ENCODE data around the gene TPRG1L. TPM values are rescaled to one million over a fixed set of nuclear protein-coding genes. Genes with fewer than 3 reads are reported as not detected.

The TPRG1L gene
- total and polyA plus RNA-seq, 10 of the 15 experiments (the other 5 are each of a cell fraction or from before 2014, with no cell fraction given) = 1.5 to 16.5 (median 8.0) TPM

DNA sequence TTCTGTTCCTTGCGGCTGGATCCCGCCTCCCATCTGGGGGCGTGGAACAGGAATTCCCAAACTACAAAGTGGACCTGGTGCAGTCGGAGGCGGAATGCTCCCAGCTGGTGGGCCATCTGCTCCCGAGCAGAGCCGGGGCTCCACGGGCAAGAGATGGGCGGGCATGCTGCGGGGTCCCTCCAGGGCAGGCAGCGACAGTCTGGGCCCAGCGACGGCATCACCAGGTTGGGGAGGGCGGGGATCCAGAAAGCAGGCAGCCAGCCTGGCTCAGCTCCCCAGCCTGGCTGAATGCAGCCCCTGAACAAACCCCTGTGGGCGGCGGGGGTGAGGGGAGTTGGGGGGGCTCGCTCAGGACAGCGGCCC is 17.1 kb upstream of the TPRG1L start:
- WGBS (ENCODE audit: insufficient coverage, insufficient replicate concordance, low lambda C conversion rate, missing lambda C conversion rate) = 37% methylated on average over 11 of the region's 18 CpGs
- Histone ChIP-seq H3K79me2 (ENCODE audit: control insufficient read depth, insufficient read depth, low read length) (no peaks in the 10 kb centered on the region), H3K27me3 (replicated peaks in 1 of 2; ENCODE audit: control insufficient read depth in 2 of 2, insufficient read depth in 2 of 2, low read length in 1 of 2) (peaks cover 2 to 8% of the 10 kb centered on the region in 2 experiments; a peak in 3 of 4 replicates), H3K36me3 (ENCODE audit: control insufficient read depth in 2 of 2, insufficient read depth in 2 of 2, low read length in 1 of 2) (no peaks in the 10 kb centered on the region), H3K9ac (ENCODE audit: control insufficient read depth, insufficient read depth, low read length) (no peak overlapping the region), H3K4me2 (ENCODE audit: control insufficient read depth, insufficient read depth) (no peak overlapping the region), H3K4me1 (ENCODE audit: control insufficient read depth, insufficient read depth, low read length) (no peaks in the 10 kb centered on the region), H4K20me1 (ENCODE audit: control insufficient read depth, insufficient read depth) (no peaks in the 10 kb centered on the region), H3K9me3 (replicated peaks; ENCODE audit: control insufficient read depth, insufficient read depth, low read length) (no peaks in the 10 kb centered on the region), H3K27ac (ENCODE audit: control insufficient read depth, insufficient read depth) (no peak overlapping the region), H2AFZ (ENCODE audit: control insufficient read depth, low read depth, low read length) (no peak overlapping the region), H3K4me3 (no peak overlapping the region)
- ChIA-PET RAD21 (ENCODE audit: unreplicated experiment) (interaction anchor here (0.8 kb wide), 1 partner anchor 11 kb away, joined by 3 read pairs; no protein-coding TSS in a partner anchor), POLR2A (no interaction called here), SMC1A (ENCODE audit: uncharacterized antibody, unreplicated experiment) (no interaction called here), CTCF (interaction anchor here (0.6 kb wide), 1 partner anchor 121 kb away, joined by 3 read pairs; no protein-coding TSS in a partner anchor)
- no peak for FAIRE-seq
- TF ChIP-seq MYC (IDR thresholded peaks at IDR 0.05; ENCODE audit: insufficient read depth, insufficient read length, insufficient replicate concordance, low read length, severe bottlenecking) = no peak
- no peak for TF ChIP-seq PAX5 (IDR thresholded peaks at IDR 0.05; ENCODE audit: borderline replicate concordance, low read depth, low read length)
- TF ChIP-seq RCOR1 (conservative IDR thresholded peaks at IDR 0.05; ENCODE audit: low read depth, low read length) = no peak
- TF ChIP-seq SREBF1 (IDR thresholded peaks at IDR 0.05; ENCODE audit: low read length) = no peak
- TF ChIP-seq, protein P1, sequence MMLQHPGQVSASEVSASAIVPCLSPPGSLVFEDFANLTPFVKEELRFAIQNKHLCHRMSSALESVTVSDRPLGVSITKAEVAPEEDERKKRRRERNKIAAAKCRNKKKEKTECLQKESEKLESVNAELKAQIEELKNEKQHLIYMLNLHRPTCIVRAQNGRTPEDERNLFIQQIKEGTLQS (IDR thresholded peaks at IDR 0.05; ENCODE audit: borderline replicate concordance, extremely low read depth, low read depth, low read length) = no peak
- TF ChIP-seq STAT1 (conservative IDR thresholded peaks at IDR 0.05) = no peak
- TF ChIP-seq SMC3 (IDR thresholded peaks at IDR 0.05; ENCODE audit: borderline replicate concordance, low read length) = no peak
- DNase-seq (ENCODE audit: low read depth, low spot score) = no peak
- no peak for ATAC-seq
- in situ Hi-C loops (cut with MboI) (no loop called here), intact Hi-C loops (cut with micrococcal nuclease; ENCODE audit: unreplicated experiment) (no loop called here)
- no TSS peak for BruUV-seq (replicated peaks)

DNA sequence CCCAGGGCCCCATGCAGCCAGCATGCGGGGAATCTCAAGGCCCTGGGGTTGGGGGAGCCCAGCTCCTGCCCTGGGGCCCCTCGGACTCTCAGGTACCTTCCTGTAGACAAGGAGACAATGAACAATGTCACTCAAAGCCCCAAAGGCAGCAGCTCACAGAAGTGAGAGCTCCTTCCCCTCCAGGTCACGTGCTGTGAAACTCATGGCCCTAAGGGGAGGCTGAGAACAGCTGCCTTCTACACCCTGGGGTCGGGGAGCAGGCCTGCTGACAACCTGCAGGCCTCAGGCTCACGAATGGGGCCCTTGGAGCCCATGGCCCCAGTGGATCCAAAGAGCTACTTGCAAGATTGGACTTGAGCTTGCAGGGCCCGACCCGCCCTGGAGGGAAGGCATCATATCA is 16.7 kb upstream of the TPRG1L start:
- Histone ChIP-seq H3K36me3 (ENCODE audit: control insufficient read depth in 2 of 2, insufficient read depth in 2 of 2, low read length in 1 of 2) (no peaks in the 10 kb centered on the region), H3K27me3 (replicated peaks in 1 of 2; ENCODE audit: control insufficient read depth in 2 of 2, insufficient read depth in 2 of 2, low read length in 1 of 2) (peaks cover 2 to 8% of the 10 kb centered on the region in 2 experiments; a peak in 3 of 4 replicates), H2AFZ (ENCODE audit: control insufficient read depth, low read depth, low read length) (no peak overlapping the region), H3K9ac (ENCODE audit: control insufficient read depth, insufficient read depth, low read length) (no peak overlapping the region), H3K4me1 (ENCODE audit: control insufficient read depth, insufficient read depth, low read length) (no peaks in the 10 kb centered on the region), H3K9me3 (replicated peaks; ENCODE audit: control insufficient read depth, insufficient read depth, low read length) (no peaks in the 10 kb centered on the region), H3K4me2 (ENCODE audit: control insufficient read depth, insufficient read depth) (no peak overlapping the region), H3K4me3 (no peak overlapping the region), H4K20me1 (ENCODE audit: control insufficient read depth, insufficient read depth) (no peaks in the 10 kb centered on the region), H3K79me2 (ENCODE audit: control insufficient read depth, insufficient read depth, low read length) (no peaks in the 10 kb centered on the region), H3K27ac (ENCODE audit: control insufficient read depth, insufficient read depth) (no peak overlapping the region)
- ChIA-PET RAD21 (ENCODE audit: unreplicated experiment) (interaction anchor here (0.8 kb wide), 1 partner anchor 11 kb away, joined by 3 read pairs; no protein-coding TSS in a partner anchor), CTCF (interaction anchor here (0.6 kb wide), 1 partner anchor 122 kb away, joined by 3 read pairs; no protein-coding TSS in a partner anchor), SMC1A (ENCODE audit: uncharacterized antibody, unreplicated experiment) (no interaction called here), POLR2A (no interaction called here)
- 12% methylated on average over 7 of the region's 7 CpGs for WGBS (ENCODE audit: insufficient coverage, insufficient replicate concordance, low lambda C conversion rate, missing lambda C conversion rate)
- no peak for FAIRE-seq
- BruUV-seq (replicated peaks) = no TSS peak
- TF ChIP-seq RELA (IDR thresholded peaks at IDR 0.05; ENCODE audit: borderline replicate concordance, partially characterized antibody) = no peak
- TF ChIP-seq, protein P2, sequence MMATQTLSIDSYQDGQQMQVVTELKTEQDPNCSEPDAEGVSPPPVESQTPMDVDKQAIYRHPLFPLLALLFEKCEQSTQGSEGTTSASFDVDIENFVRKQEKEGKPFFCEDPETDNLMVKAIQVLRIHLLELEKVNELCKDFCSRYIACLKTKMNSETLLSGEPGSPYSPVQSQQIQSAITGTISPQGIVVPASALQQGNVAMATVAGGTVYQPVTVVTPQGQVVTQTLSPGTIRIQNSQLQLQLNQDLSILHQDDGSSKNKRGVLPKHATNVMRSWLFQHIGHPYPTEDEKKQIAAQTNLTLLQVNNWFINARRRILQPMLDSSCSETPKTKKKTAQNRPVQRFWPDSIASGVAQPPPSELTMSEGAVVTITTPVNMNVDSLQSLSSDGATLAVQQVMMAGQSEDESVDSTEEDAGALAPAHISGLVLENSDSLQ (IDR thresholded peaks at IDR 0.05) = peak; percentile 37; the same call in 1 of the 2 replicates
- TF ChIP-seq BHLHE40 (IDR thresholded peaks at IDR 0.05; ENCODE audit: borderline replicate concordance in 1 of 2, low read depth in 2 of 2, low read length in 1 of 2) = peak in 1 of 2 experiments; percentile 67; a peak in 2 of 4 replicates
- TF ChIP-seq, protein P3, sequence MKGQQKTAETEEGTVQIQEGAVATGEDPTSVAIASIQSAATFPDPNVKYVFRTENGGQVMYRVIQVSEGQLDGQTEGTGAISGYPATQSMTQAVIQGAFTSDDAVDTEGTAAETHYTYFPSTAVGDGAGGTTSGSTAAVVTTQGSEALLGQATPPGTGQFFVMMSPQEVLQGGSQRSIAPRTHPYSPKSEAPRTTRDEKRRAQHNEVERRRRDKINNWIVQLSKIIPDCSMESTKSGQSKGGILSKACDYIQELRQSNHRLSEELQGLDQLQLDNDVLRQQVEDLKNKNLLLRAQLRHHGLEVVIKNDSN (IDR thresholded peaks at IDR 0.05; ENCODE audit: borderline replicate concordance, extremely low read length, insufficient read depth, low read depth, low read length) = peak; percentile 50
- no peak for DNase-seq (ENCODE audit: low read depth, low spot score)
- in situ Hi-C loops (cut with MboI) (no loop called here), intact Hi-C loops (cut with micrococcal nuclease; ENCODE audit: unreplicated experiment) (no loop called here)
- no peak for ATAC-seq

Data from GM12878 (cell line).